ENCODE results near the gene BDKRB1.

BDKRB1 gene

GRCh38 chr14:96212896-96213295, 43.1 kb upstream of the BDKRB1 start:
- TF ChIP-seq, protein P1, sequence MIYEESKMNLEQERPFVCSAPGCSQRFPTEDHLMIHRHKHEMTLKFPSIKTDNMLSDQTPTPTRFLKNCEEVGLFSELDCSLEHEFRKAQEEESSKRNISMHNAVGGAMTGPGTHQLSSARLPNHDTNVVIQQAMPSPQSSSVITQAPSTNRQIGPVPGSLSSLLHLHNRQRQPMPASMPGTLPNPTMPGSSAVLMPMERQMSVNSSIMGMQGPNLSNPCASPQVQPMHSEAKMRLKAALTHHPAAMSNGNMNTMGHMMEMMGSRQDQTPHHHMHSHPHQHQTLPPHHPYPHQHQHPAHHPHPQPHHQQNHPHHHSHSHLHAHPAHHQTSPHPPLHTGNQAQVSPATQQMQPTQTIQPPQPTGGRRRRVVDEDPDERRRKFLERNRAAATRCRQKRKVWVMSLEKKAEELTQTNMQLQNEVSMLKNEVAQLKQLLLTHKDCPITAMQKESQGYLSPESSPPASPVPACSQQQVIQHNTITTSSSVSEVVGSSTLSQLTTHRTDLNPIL (CRISPR knock-in tag; IDR thresholded peaks at IDR 0.05; ENCODE audit: low read depth): no peak
- TF ChIP-seq POU6F1 (CRISPR knock-in tag; IDR thresholded peaks at IDR 0.05; ENCODE audit: borderline replicate concordance, low read depth) (no peak), TCF4 (CRISPR knock-in tag; IDR thresholded peaks at IDR 0.05; ENCODE audit: borderline replicate concordance) (no peak), ZC3H10 (CRISPR knock-in tag; IDR thresholded peaks at IDR 0.05) (no peak), ZNF8 (CRISPR knock-in tag; IDR thresholded peaks at IDR 0.05) (no peak)
- no peak for ATAC-seq

- no peak for TF ChIP-seq ZFP30 (CRISPR knock-in tag; IDR thresholded peaks at IDR 0.05)
- TF ChIP-seq ZNF565 (CRISPR knock-in tag; conservative IDR thresholded peaks at IDR 0.05; ENCODE audit: low read depth): no peak
- TF ChIP-seq TOX (CRISPR knock-in tag; IDR thresholded peaks at IDR 0.05; ENCODE audit: borderline replicate concordance): no peak
- no peak for TF ChIP-seq BACH2 (CRISPR knock-in tag; IDR thresholded peaks at IDR 0.05; ENCODE audit: borderline replicate concordance)
- no peak for TF ChIP-seq GLIS3 (CRISPR knock-in tag; IDR thresholded peaks at IDR 0.05)
- no peak for TF ChIP-seq RARB (CRISPR knock-in tag; IDR thresholded peaks at IDR 0.05)
- TF ChIP-seq ZC3H10 (CRISPR knock-in tag; IDR thresholded peaks at IDR 0.05): no peak
- TF ChIP-seq TSHZ2 (CRISPR knock-in tag; IDR thresholded peaks at IDR 0.05): no peak
- no peak for TF ChIP-seq ESRRG (CRISPR knock-in tag; IDR thresholded peaks at IDR 0.05)
- TF ChIP-seq SNAI2 (CRISPR knock-in tag; IDR thresholded peaks at IDR 0.05): no peak
- no peak for TF ChIP-seq ZNF8 (CRISPR knock-in tag; IDR thresholded peaks at IDR 0.05)
- TF ChIP-seq PPARA (CRISPR knock-in tag; IDR thresholded peaks at IDR 0.05; ENCODE audit: borderline replicate concordance): no peak
- TF ChIP-seq, protein P2, sequence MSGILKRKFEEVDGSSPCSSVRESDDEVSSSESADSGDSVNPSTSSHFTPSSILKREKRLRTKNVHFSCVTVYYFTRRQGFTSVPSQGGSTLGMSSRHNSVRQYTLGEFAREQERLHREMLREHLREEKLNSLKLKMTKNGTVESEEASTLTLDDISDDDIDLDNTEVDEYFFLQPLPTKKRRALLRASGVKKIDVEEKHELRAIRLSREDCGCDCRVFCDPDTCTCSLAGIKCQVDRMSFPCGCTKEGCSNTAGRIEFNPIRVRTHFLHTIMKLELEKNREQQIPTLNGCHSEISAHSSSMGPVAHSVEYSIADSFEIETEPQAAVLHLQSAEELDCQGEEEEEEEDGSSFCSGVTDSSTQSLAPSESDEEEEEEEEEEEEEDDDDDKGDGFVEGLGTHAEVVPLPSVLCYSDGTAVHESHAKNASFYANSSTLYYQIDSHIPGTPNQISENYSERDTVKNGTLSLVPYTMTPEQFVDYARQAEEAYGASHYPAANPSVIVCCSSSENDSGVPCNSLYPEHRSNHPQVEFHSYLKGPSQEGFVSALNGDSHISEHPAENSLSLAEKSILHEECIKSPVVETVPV (CRISPR knock-in tag; IDR thresholded peaks at IDR 0.05): no peak
- no peak for TF ChIP-seq CSDC2 (CRISPR knock-in tag; IDR thresholded peaks at IDR 0.05)
- TF ChIP-seq ZFP3 (CRISPR knock-in tag; IDR thresholded peaks at IDR 0.05): no peak
- no peak for TF ChIP-seq TCF4 (CRISPR knock-in tag; IDR thresholded peaks at IDR 0.05; ENCODE audit: borderline replicate concordance)
- ATAC-seq: no peak
These were observed 42.0 kb upstream of the BDKRB1 start for GRCh38 chr14:96213871-96214465.

GRCh38 chr14:96214793-96215192, 41.2 kb upstream of the BDKRB1 start:
- ATAC-seq: no peak

DNA sequence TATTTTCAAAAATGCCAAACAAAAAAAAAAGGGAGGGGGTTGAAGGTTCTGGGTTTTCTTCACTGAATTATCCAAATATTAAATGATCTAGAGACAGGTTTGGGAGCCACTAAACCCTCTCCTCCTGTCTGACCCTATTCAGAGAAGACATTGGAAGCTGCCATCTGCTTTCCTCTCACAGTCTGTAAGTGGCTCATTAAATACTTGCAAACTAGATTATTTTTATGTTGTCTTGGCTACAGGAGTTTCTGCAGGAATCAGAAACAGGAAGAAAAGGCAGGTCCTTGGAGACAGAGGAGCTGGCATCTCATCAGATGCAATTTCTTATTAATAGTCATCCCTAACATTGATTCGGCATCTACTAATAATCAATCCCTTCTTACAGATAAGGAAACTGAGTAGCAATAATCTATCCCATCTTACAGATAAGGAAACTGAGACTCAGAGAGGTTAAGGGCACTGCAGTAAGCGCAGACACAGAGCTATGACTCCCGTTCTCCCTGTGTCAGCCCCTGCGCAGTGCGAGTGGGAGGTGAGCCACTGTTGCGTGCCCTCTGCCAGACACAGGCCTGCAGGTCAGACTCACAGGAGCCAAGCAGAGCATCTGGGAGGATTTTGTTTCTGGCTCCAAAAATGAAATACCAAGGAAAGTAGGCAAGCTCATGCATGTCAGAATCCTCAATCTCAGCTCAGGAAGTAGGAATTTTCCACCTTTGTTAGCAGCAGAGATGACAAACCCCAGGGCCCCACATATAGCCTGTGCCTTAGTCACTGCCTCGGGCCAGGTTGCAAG, 40.4 kb upstream of the BDKRB1 start:
- ATAC-seq: peak; percentile 77
- TF ChIP-seq RARB (CRISPR knock-in tag; IDR thresholded peaks at IDR 0.05) (no peak), ZFP30 (CRISPR knock-in tag; IDR thresholded peaks at IDR 0.05) (no peak), ZFP3 (CRISPR knock-in tag; IDR thresholded peaks at IDR 0.05) (no peak), TOX (CRISPR knock-in tag; IDR thresholded peaks at IDR 0.05; ENCODE audit: borderline replicate concordance) (no peak), ESRRG (CRISPR knock-in tag; IDR thresholded peaks at IDR 0.05) (no peak), PATZ1 (CRISPR knock-in tag; IDR thresholded peaks at IDR 0.05; ENCODE audit: borderline replicate concordance) (no peak), ZNF70 (CRISPR knock-in tag; IDR thresholded peaks at IDR 0.05) (peak; percentile 74; the same call in 1 of the 2 replicates)
- TF ChIP-seq, protein P2 (CRISPR knock-in tag; IDR thresholded peaks at IDR 0.05): no peak

More at GRCh38 chr14:96214793-96215192, 41.2 kb upstream of the BDKRB1 start:
- no peak for TF ChIP-seq GLIS3 (CRISPR knock-in tag; IDR thresholded peaks at IDR 0.05)
- no peak for TF ChIP-seq RARB (CRISPR knock-in tag; IDR thresholded peaks at IDR 0.05)
- no peak for TF ChIP-seq SNAI2 (CRISPR knock-in tag; IDR thresholded peaks at IDR 0.05)
- TF ChIP-seq ZFP30 (CRISPR knock-in tag; IDR thresholded peaks at IDR 0.05): no peak
- no peak for TF ChIP-seq OSR1 (CRISPR knock-in tag; IDR thresholded peaks at IDR 0.05)
- no peak for TF ChIP-seq ARNTL (CRISPR knock-in tag; IDR thresholded peaks at IDR 0.05; ENCODE audit: borderline replicate concordance, low read depth)
- no peak for TF ChIP-seq ZNF8 (CRISPR knock-in tag; IDR thresholded peaks at IDR 0.05)
